ENCODE measurements around the gene RREB1.

Gene RREB1, protein sequence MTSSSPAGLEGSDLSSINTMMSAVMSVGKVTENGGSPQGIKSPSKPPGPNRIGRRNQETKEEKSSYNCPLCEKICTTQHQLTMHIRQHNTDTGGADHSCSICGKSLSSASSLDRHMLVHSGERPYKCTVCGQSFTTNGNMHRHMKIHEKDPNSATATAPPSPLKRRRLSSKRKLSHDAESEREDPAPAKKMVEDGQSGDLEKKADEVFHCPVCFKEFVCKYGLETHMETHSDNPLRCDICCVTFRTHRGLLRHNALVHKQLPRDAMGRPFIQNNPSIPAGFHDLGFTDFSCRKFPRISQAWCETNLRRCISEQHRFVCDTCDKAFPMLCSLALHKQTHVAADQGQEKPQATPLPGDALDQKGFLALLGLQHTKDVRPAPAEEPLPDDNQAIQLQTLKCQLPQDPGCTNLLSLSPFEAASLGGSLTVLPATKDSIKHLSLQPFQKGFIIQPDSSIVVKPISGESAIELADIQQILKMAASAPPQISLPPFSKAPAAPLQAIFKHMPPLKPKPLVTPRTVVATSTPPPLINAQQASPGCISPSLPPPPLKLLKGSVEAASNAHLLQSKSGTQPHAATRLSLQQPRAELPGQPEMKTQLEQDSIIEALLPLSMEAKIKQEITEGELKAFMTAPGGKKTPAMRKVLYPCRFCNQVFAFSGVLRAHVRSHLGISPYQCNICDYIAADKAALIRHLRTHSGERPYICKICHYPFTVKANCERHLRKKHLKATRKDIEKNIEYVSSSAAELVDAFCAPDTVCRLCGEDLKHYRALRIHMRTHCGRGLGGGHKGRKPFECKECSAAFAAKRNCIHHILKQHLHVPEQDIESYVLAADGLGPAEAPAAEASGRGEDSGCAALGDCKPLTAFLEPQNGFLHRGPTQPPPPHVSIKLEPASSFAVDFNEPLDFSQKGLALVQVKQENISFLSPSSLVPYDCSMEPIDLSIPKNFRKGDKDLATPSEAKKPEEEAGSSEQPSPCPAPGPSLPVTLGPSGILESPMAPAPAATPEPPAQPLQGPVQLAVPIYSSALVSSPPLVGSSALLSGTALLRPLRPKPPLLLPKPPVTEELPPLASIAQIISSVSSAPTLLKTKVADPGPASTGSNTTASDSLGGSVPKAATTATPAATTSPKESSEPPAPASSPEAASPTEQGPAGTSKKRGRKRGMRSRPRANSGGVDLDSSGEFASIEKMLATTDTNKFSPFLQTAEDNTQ (N-terminal part only)
- 89.7 to 97.7 reads per million in 2 donors for total RNA-seq

DNA sequence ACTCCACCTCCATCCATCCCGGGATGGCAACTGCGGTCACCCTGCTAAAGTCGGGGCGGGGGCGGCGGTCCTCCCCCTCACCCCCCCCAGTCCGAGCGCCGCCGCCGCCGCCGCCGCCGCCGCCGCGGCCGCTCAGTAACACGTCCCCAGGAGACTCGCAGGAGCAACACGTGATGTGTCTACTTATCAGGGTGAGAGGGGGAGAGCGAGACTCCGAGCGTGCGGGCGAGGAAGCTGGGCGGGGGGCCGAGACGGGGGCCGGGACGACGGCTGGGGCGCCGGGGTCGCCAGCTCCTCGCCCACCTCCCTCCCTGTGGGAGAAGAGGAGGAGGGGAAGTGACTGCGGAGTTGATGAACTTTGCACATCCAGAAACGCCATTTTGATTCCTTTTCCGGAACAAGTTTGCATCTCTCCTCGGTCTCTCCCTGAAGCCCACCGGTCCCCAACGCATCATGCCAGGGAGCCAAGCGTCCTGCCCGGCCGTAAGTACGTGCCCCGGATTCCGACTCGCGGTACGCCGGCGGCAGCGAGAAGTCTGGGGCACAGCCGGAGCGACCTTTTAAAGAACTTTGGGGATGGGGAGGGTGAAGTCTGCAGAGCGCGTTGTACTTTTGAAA is at the start of gene RREB1:
TSS of gene RREB1 (plus strand) at position 384 of the 618 bp plus-strand sequence. CDS start 73,951 bp downstream, outside the sequence.
- peak; percentile 47 for DNase-seq

DNA sequence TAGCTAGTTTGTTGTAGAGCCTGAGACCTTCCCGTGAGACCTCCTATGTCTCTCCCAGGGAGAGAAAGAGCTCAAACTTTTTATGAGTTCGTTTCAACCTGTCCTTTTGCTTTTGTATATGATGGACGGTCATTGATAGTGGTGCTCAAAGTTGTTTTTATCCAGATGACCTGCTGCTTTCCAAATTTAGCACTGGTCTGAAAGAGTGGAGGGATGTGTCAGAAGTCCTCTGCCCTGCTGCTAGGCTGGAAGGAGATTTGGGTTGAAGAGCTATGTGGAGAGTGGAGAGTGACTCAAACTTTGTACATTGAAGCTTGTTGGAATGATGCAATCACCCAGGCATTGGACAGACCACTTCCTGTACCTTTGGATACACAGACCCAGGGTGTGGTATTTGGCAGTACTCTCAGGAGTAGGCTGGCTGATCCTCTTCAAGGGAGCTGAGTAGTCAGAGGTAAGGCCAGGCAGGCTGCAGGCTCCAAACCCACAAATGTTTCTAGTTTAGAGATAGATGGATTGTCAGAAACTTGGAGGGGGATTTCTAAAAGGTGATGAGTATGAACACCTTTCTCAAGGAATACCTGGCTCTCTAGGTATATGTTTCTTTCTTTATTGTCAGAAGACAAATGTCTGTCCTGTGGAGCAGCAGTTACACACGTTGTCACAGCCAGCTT is 49.4 kb upstream of the RREB1 start:
- no peak for DNase-seq

DNA sequence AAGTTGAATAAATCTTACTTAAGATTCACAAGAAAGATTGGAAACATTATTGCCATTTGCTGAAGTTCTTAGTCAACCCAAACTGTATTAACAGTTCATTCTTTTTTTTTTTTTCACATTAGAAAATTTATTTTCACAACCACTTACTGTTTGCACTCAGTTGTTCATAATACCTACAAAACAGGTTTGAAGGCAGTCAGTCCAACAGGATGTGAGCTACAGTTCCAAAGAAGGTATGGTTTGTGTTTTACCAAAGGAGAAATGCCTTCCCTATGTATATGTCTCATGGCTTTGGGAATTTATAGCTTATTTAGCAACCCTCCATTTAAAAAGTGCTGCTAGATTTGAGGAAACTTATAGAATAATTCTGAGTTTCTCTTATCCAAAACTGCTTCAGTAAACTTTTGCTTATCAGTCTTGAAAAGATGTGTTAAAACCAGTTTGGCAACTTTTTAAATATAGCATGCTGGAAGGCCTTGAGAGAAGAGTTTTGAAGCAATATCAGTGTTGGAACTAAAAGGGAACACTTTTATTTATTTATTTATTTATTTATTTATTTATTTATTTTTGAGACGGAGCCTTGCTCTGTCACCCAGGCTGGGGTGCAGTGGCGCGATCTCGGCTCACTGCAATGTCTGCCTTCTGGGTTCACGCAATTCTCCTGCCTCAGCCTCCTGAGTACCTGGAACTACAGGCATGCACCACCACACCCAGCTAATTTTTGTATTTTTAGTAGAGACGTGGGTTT is 46.8 kb upstream of the RREB1 start:
- DNase-seq: no peak

DNA sequence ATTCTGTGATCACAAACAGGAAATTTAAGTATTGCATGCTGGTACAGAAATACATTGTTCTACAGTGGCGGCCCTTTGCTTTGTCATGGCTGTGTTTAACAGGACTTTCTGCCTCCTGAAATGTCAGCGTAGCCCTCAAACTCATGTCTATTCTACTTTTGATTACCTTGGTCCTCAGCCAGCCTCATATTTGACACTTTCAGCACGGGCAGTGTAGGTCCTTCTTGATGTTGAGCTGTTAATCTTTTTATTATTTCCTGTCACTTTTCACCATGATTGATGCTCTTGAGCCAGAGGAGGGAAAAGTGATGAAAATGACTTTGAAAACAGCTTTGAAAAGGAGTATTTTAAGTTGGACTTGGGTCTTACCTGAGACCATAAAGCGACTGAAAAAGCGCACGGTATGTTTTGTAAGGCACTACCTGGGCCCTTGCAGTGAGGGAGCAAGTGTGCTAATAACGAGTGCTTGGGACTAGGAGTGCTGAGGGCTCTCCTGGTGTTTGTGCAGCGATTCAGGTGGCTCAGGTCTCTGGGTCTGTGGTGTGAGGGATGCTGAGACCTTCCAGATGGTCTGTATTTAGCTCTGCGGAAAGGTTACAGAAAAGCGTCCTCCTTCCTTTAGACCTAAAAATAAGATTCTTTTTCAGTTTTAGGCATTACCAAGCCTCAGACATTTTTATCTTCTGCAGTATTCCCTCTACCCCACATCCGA is 45.2 kb upstream of the RREB1 start:
- DNase-seq: no peak

DNA sequence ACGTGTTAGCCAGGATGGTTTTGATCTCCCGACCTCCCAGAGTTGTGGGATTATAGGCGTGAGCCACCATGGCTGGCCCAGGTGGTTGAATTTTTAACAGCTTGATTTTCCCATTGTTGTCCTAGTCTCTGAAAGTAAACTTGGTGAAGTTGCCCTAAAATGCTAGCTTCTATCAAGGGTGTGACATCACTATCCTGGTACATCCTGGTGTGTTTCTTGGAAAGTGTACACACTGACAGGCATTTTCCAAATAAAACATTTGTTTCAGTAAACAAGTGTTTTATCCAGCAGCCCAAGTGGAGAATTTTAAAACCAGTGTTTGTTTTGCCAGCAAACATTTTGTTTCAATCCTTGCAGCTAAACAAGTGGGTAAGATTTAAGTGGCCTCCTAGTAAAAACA is 40.5 kb upstream of the RREB1 start:
- no peak for DNase-seq

DNA sequence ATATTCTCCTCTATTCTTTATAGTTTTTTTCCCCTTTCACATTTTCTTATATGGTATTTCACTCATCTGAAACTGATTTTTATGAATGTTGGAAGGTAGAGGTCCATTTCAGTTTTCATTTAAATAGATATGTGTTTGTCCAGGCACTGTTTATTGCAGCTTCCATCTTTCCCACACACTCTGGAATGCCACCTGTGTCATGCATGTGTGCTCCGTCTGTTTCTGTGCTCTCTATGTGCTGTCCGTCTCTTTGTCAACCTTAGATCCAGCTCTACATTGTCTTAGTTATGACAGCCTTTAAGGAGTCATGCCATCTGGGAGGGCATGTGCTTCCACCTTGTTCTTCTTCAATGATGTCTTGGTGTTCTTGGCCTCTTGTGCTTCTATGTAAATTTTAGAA is 36.4 kb upstream of the RREB1 start:
- DNase-seq: no peak

DNA sequence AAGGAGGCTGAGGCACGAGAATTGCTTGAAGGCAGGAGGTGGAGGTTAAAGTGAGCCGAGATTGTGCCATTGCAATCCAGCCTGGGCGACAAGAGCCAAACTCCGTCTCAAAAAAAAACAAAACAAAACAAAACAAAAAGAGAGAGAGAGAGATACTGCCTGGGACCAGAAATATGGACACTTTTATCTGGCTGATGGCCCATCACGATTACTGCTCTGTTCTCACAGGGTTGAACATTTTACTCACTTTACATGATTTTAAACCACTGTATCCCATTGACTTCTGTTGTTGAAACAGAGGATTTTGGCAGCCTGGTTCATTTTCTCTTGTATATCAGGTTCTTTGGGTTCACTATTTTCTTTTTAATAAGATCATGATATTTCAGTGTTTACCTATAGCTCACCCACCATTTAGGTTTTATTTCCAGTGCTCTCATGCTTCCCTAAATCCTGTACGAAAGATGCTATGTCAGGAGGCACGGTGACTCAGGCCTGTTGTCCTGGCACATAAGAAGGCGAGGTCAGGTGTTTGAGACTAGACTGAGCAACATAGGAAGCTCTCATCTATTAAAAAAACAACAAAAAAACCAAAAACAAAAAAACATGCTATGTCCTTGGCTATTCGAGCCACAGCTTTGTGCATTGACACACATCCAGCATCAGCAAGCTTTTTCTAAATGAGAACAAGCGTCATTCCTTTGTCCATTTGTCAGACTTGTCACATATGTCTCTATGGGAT is 34.5 kb upstream of the RREB1 start:
- no peak for DNase-seq

DNA sequence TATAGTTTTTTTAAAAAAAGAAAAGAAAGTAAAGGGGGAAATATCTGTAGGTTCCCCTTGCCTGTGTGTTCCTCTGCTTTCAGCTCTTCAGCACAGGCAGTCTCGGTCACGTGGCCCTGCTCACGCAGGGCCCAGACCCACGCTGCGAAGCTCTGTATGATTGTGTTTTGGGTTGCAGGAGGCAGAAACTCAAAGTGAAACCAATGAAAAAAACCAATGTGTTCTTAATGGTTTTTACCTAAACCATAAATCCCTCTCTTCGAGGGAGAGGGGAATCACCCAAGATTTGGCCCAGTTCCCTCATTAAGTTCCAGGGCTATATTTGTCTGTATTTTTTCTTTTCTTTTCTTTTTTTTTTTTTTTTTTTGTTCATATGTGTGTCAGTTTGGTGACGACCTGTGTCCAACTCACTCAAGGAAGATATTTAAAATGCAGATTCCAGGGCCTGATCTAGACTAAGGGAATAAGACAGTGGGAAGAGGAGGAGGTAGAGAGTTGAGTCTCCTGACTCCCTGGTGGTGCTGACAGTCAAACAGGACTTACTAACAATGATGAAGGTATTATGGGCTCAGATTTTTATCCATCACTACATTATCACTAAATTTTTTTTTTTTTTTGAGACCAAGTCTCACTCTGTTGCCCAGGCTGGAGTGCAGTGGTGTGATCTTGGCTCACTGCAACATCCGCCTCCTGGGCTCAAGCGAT is 33.8 kb upstream of the RREB1 start:
- peak; percentile 10 for DNase-seq

DNA sequence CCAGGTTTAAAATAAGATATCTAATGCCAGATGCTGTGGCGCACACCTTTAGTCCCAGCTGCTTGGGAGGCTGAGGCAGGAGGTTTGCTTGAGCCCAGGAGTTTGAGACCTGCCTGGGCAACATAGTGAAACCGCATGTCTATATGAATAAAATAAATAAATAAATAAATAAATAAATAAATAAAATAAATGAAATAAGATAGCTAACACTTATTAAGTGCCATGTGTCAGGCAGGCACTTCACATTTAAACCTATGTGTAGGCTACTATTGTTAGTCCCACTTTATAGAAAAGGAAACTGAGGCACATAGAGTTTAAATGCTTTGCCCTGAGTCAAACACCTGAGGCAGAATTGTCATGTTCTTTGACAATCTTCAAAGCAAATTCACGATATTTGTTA is 32.9 kb upstream of the RREB1 start:
- DNase-seq: no peak

DNA sequence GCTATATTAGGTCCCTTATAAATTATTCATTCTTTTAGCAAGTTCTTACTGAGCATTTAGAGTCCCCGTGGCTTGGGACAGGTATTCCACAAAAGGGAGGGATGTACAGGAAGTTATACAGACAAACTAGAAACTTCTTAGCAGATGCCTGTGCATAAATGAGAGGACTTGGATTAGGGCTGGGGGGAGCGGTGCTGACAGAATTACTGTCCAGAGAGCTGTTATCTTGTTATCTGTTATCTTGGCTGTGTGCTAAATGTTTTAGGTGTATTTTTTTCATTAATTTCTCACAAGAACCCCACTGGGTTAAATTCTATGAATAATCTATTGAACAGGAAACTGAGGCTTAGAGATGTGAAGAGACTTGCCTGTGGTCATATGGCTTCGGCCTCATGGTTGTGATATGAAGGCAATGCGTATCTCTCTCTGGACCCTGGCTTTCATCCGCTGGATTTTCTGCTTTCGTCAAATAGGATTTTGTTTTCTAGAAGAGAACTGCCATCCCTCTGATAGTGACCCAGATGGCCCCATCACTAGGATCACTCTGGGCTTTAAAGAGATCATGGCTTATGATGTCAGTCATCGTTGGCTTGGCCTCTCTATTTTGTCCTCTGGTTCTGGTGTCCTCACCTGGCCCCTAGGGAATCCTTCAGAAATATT is 32.3 kb upstream of the RREB1 start:
- no peak for DNase-seq

DNA sequence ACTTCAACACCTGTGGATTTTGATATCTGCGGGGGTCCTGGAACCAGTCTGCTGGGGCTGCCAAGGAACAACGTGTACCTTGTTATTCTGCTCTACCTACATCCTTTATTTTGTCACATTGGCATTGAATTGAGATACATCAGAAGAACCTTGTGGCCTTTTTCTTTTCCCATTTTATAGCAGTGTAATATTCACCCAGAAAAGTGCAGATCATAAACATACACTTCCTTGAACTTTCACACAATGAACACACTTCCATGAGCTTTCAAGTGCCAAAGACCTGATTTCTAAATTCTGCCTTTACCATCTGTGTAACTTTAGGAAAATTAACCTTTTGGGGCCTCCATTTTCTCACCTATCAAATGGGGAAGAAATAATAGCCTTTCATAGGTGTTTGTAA is 29.9 kb upstream of the RREB1 start:
- DNase-seq: no peak

DNA sequence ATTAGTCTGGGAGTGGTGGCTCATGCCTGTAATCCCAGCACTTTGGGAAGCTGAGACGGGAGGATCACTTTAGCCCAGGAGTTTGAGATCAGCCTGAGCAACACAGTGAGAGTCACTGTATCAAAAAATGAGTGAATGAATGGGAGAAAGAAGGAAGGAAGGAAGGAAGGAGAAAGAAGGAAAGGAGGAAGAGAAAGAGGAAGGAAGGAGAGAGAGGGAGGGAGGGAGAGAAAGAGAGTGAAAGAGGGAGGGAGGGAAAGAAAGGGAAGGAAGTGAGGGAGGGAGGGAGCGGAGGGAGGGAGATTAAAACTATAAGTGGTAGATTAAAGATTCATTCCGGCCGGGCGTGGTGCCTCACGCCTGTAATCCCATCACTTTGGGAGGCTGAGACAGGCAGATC is 28.9 kb upstream of the RREB1 start:
- no peak for DNase-seq

DNA sequence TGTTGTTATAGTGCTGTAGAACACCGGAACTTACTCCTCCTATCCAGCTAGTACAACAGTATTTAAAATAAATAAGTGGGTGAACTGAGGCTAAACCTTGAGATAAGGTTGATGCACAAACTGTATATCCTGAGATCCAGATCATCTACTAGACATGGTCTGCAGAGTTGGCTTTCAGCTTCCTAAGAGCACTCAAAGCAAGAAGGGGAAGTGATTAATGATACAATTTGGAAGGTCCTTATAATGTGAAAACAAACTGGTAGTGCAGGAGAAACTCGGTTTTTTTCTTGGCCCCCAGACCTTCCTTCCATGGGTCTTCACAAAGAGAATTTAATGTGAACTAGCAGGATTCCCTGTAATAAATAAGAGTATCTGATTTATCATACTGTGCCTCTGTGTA is 27.4 kb upstream of the RREB1 start:
- no peak for DNase-seq

DNA sequence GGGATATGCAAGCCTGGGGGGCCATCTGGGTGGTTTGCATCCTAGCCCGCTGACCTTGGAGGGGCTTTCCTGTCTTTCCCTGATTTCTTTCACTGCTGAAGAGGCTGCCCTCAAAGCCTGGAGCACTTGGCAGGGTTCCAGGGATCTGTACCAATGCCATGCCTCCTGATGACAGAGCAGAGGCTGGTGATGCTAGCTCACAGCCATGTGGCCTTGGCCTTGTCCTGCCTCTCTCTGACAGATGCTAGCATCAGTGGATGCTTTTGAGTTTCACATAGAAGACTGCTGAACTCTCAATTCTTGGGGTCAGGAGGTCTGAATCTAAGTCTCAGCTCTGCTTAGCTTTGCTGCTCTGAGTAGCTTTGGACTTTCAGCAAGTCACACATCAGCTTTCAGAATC is 21.9 kb upstream of the RREB1 start:
- no peak for DNase-seq

DNA sequence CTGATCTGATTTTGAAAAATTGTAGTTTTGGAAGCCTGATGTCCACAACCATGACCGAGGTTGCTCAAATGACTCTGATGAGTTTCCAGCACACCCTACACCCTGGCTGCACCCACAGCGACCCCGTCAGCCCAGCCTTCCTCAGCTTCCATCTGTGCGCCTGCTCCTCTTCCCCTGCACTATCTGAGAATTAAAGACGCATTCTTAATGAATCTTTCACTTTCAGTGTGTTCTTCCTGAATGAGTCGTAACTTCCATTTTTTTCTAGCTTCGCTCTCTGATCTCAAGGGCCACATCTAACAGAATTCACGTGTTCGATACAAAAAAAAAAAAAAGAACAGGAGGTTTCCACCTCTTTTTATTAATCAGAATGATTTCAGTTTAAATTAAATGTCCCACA is 21.3 kb upstream of the RREB1 start:
- no peak for DNase-seq

DNA sequence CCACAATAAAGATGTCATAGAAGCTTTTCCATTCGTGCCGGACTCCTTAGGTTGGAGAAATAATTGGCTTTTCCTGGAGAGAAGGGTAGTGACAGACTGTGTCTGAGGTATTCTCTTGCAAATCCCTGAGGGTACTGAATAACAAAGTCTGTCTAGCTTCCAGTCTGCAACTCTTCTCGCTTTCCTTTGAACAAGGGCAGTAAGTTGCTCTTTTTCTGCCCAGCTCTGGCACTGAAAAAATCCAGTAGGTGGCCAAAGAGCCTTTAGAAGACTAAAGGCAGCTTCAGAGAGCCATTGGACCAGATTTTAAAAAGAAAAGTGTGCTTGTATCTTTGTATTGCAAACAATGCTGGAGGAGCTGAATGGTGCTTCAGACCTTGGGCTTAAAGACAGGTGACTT is 20.7 kb upstream of the RREB1 start:
- no peak for DNase-seq

DNA sequence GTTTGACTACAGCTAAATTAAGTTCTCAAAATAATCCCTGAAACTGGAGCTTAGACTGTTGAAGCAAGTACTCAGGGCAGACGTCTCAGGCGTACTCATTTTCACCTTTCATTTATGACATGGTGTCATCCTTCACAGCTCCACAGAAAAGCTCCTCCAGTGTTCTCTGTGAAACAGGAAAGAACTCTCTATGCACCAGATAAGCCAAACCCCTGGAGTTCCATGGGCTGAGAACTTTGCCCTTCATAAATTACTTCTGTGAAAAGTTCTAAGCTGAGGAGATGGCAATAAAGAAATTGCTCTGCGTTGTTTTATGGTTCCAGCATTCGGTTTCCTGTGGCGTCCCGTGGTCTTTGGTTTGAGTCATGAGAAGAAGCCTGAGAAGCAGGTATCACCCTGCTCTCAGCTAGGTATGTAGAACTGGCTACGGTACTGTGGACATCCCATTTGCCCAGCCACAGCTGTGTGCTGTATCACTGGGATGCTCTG is 20.2 kb upstream of the RREB1 start:
- DNase-seq: no peak

DNA sequence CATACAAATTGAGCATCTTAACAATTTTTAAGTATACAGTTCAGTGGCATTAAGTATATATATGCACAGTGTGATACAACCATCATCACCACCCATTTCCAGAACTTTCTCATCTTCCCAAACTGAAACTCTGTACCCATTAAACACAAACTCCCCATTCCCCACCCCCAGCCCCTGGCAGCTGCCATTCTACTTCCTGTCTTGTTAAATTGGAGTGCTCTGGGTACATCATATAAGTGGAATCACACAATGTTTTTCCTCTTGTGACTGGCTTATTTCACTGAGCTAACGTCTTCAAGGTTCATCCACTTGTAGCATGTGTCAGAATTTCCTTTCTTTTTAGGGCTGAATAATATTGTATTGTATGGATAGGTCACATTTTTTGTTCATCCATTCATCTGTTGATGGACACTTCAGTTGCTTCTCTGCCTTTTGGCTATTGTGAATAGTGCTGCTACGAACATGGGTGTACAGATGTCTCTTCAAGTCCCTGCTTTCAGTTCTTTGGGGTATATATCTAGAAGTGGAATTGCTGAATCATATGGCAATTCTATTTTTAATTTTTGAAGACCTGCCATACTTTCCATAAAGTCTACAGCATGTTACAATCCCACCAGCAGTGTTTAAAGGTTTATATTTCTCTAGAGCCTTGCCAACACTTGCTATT is 19.6 kb upstream of the RREB1 start:
- no peak for DNase-seq
